H9 (cell line): ENCODE results near the gene KRR1. TPM values are rescaled to one million over a fixed set of nuclear protein-coding genes. Genes with fewer than 3 reads are reported as not detected.

Experiments
- DNase-seq: peaks from one replicate; pipeline ENCODE4 v3.0.0-alpha.2; 2017
- H2AFZ ChIP-seq: one replicate; pipeline ENCODE4 v1.6.1; 2013; ENCODE audit warnings: mild to moderate bottlenecking, low read length, control low read depth, moderate library complexity
- H2AK5ac ChIP-seq: 2 replicates; pipeline ENCODE4 v1.6.1; 2013; ENCODE audit warnings: low read length, control low read depth, mixed read lengths; ENCODE audit not compliant: insufficient read length
- H2BK120ac ChIP-seq: one replicate; pipeline ENCODE4 v1.6.1; 2013; ENCODE audit warnings: low read depth, mild to moderate bottlenecking, low read length, control low read depth, inconsistent platforms; ENCODE audit not compliant: poor library complexity, severe bottlenecking
- H2BK12ac ChIP-seq: 2 replicates; pipeline ENCODE4 v1.6.1; 2013; ENCODE audit warnings: low read length, control low read depth, mixed read lengths, low read depth; ENCODE audit not compliant: insufficient read length
- H2BK15ac ChIP-seq: 2 replicates; pipeline ENCODE4 v1.6.1; 2013; ENCODE audit warnings: low read depth, low read length, control low read depth
- H2BK20ac ChIP-seq: one replicate; pipeline ENCODE4 v1.6.1; 2013; ENCODE audit warnings: low read depth, mild to moderate bottlenecking, low read length, control low read depth, inconsistent platforms; ENCODE audit not compliant: poor library complexity, severe bottlenecking
- H2BK5ac ChIP-seq: 2 replicates; pipeline ENCODE4 v1.6.1; 2013; ENCODE audit warnings: low read length, control low read depth, mixed read lengths; ENCODE audit not compliant: insufficient read length
- H3K14ac ChIP-seq: 2 replicates; pipeline ENCODE4 v1.6.1; 2013; ENCODE audit warnings: low read length, control low read depth; ENCODE audit not compliant: insufficient read depth
- H3K18ac ChIP-seq: 2 replicates; pipeline ENCODE4 v1.6.1; 2013; ENCODE audit warnings: low read depth, mild to moderate bottlenecking, mixed read lengths, low read length, control low read depth; ENCODE audit not compliant: insufficient read length
- H3K23ac ChIP-seq: 2 replicates; pipeline ENCODE4 v1.6.1; 2013; ENCODE audit warnings: low read length, control low read depth, mixed read lengths, low read depth; ENCODE audit not compliant: insufficient read length
- H3K23me2 ChIP-seq: 2 replicates; pipeline ENCODE4 v1.6.1; 2013; ENCODE audit warnings: low read depth, mild to moderate bottlenecking, mixed read lengths, low read length, control low read depth; ENCODE audit not compliant: insufficient read length, poor library complexity, severe bottlenecking
- H3K27ac ChIP-seq: 2 replicates; pipeline ENCODE4 v1.5.1; 2013; ENCODE audit warnings: low read length, control low read depth, mixed read lengths, low read depth; ENCODE audit not compliant: insufficient read length
- H3K27me3 ChIP-seq: 2 replicates; pipeline ENCODE4 v1.6.1; 2013; ENCODE audit warnings: low read length, control low read depth, inconsistent platforms; ENCODE audit not compliant: insufficient read depth
- H3K4ac ChIP-seq: 2 replicates; pipeline ENCODE4 v1.6.1; 2013; ENCODE audit warnings: low read depth, mild to moderate bottlenecking, control low read depth, inconsistent platforms, low read length, moderate library complexity
- H3K4me1 ChIP-seq: 2 replicates; pipeline ENCODE4 v1.6.1; 2013; ENCODE audit warnings: low read length, control low read depth, inconsistent platforms; ENCODE audit not compliant: insufficient read depth
- H3K4me2 ChIP-seq: 2 replicates; pipeline ENCODE4 v1.6.1; 2013; ENCODE audit warnings: low read length, control low read depth, mixed read lengths; ENCODE audit not compliant: insufficient read length, insufficient read depth
- H3K56ac ChIP-seq: 2 replicates; pipeline ENCODE4 v1.6.1; 2013; ENCODE audit warnings: low read depth, mild to moderate bottlenecking, mixed read lengths, low read length, control low read depth; ENCODE audit not compliant: insufficient read length
- H3K79me1 ChIP-seq: 2 replicates; pipeline ENCODE4 v1.6.1; 2013; ENCODE audit warnings: low read depth, mild to moderate bottlenecking, moderate library complexity, low read length, control low read depth, inconsistent platforms; ENCODE audit not compliant: insufficient read depth, poor library complexity, severe bottlenecking
- H3K79me2 ChIP-seq: 2 replicates; pipeline ENCODE4 v1.6.1; 2013; ENCODE audit warnings: low read length, control low read depth, inconsistent platforms; ENCODE audit not compliant: insufficient read depth
- H3K9ac ChIP-seq: 2 replicates; pipeline ENCODE4 v1.6.1; 2013; ENCODE audit warnings: low read length, control low read depth, mixed read lengths; ENCODE audit not compliant: insufficient read length; ENCODE audit errors: extremely low read depth
- H3K9me3 ChIP-seq: one replicate; pipeline ENCODE4 v1.6.1; 2013; ENCODE audit warnings: low read depth, low read length, inconsistent platforms; ENCODE audit not compliant: control insufficient read depth
- H3T11ph ChIP-seq: one replicate; pipeline ENCODE4 v1.6.1; 2013; ENCODE audit warnings: mild to moderate bottlenecking, low read length, control low read depth, inconsistent platforms
- H4K20me1 ChIP-seq: one replicate; pipeline ENCODE4 v1.6.1; 2013; ENCODE audit not compliant: control insufficient read depth, insufficient read length, insufficient read depth
- H4K5ac ChIP-seq: 2 replicates; pipeline ENCODE4 v1.6.1; 2013; ENCODE audit warnings: low read depth, mild to moderate bottlenecking, mixed read lengths, low read length, control low read depth; ENCODE audit not compliant: insufficient read length
- H4K8ac ChIP-seq: replicated peaks from 2 replicates; pipeline ENCODE4 v1.6.1; 2013; ENCODE audit warnings: low read length, control low read depth, mixed read lengths, low read depth; ENCODE audit not compliant: insufficient read length
- H4K91ac ChIP-seq: 2 replicates; pipeline ENCODE4 v1.6.1; 2013; ENCODE audit warnings: low read depth, mild to moderate bottlenecking, moderate library complexity, mixed read lengths, low read length, control low read depth; ENCODE audit not compliant: insufficient read length
- H3K27ac Mint-ChIP-seq, 3 experiments: 2 replicates in 2 of 3; 3 replicates in 1 of 3; pipeline ENCODE4 v1.8.0; 2020 to 2021; ENCODE audit warnings: mixed read lengths in 3 of 3, mild to moderate bottlenecking in 1 of 3, moderate library complexity in 1 of 3
- H3K27me3 Mint-ChIP-seq: 2 replicates; pipeline ENCODE4 v1.8.0; 2021; ENCODE audit warnings: low read depth, mild to moderate bottlenecking, moderate library complexity, mixed read lengths
- H3K36me3 Mint-ChIP-seq, 3 experiments: 2 replicates in 2 of 3; 3 replicates in 1 of 3; pipeline ENCODE4 v1.8.0; 2020 to 2021; ENCODE audit warnings: low read depth in 3 of 3, mixed read lengths in 3 of 3; ENCODE audit not compliant: insufficient read depth in 1 of 3
- H3K4me1 Mint-ChIP-seq, 2 experiments: 2 replicates each; pipeline ENCODE4 v1.8.0; 2020; ENCODE audit warnings: mixed read lengths in 2 of 2
- H3K4me3 Mint-ChIP-seq, 2 experiments: 2 replicates in 1 of 2; 3 replicates in 1 of 2; pipeline ENCODE4 v1.8.0; 2020 to 2021; ENCODE audit warnings: mild to moderate bottlenecking in 2 of 2, mixed read lengths in 2 of 2, moderate library complexity in 1 of 2
- H3K9me3 Mint-ChIP-seq, 2 experiments: 2 replicates in 1 of 2; 3 replicates in 1 of 2; pipeline ENCODE4 v1.8.0; 2020; ENCODE audit warnings: mild to moderate bottlenecking in 2 of 2, mixed read lengths in 2 of 2, moderate library complexity in 1 of 2
- CTCF ChIP-seq: fragments of 200-600 bp; sonication (generic); conservative IDR thresholded peaks from 3 replicates; pipeline ENCODE4 v1.8.0; 2021; ENCODE audit warnings: antibody characterized with exemption, mild to moderate bottlenecking
- WGBS: extraction: QIAGEN DNeasy Blood & Tissue Kit; methylation state at CpG from one replicate; pipeline ENCODE4 v1.1.7; 2013; ENCODE audit warnings: missing lambda C conversion rate, low lambda C conversion rate, mixed read lengths; ENCODE audit not compliant: insufficient read length; ENCODE audit errors: extremely low coverage; 5-methylcytosine and 5-hydroxymethylcytosine counted together
- total RNA-seq: library from RNA; stranded (reverse); gene quantifications from 2 replicates; pipeline ENCODE4 v1.2.1, GENCODE V29; 2021

Gene KRR1
- total RNA-seq, 1 experiment from 2014 or later = 88.9 TPM

GRCh38 chr12:75533239-75533638 is 21.8 kb upstream of the KRR1 start:
- no peaks in the 10 kb centered on the region for H3K9me3 ChIP-seq
- no peaks in the 10 kb centered on the region for H3K4me1 ChIP-seq
- H2AK5ac ChIP-seq = no peak overlapping the region
- H2BK120ac ChIP-seq = no peak overlapping the region
- H3K27me3 Mint-ChIP-seq = no peaks in the 10 kb centered on the region
- H4K20me1 ChIP-seq = no peaks in the 10 kb centered on the region
- H3K4me2 ChIP-seq = no peak overlapping the region
- no peaks in the 10 kb centered on the region for H3K36me3 Mint-ChIP-seq
- no peak overlapping the region for H3K4ac ChIP-seq
- H3K56ac ChIP-seq = no peak overlapping the region
- TF ChIP-seq CTCF = no peak
- no peak overlapping the region for H3K4me3 Mint-ChIP-seq
- no peak overlapping the region for H3K18ac ChIP-seq
- no peak overlapping the region for H2AFZ ChIP-seq
- H3K79me1 ChIP-seq = no peaks in the 10 kb centered on the region
- WGBS = no CpG with 5 or more reads among the region's 2 CpGs
- H3K9me3 Mint-ChIP-seq = no peaks in the 10 kb centered on the region
- H3K23ac ChIP-seq = no peak overlapping the region
- no peaks in the 10 kb centered on the region for H3K27me3 ChIP-seq
- 0 out of 4 replicates have a peak, but pooled peaks cover 0 to 1% of the 10 kb centered on the region in 2 experiments for H3K4me1 Mint-ChIP-seq
- H3K14ac ChIP-seq = no peak overlapping the region
- no peak overlapping the region for H4K8ac ChIP-seq
- H3K27ac Mint-ChIP-seq = no peak overlapping the region
- no peaks in the 10 kb centered on the region for H3K23me2 ChIP-seq
- H2BK15ac ChIP-seq = no peak overlapping the region
- DNase-seq = no peak
- no peak overlapping the region for H3K27ac ChIP-seq
- no peak overlapping the region for H3K9ac ChIP-seq
- H2BK12ac ChIP-seq = no peak overlapping the region
- H4K5ac ChIP-seq = no peak overlapping the region
- no peaks in the 10 kb centered on the region for H3K79me2 ChIP-seq
- H2BK5ac ChIP-seq = no peak overlapping the region
- no peak overlapping the region for H3T11ph ChIP-seq
- no peak overlapping the region for H2BK20ac ChIP-seq
- H4K91ac ChIP-seq = no peak overlapping the region
